Naive thymus-derived CD4-positive, alpha-beta T cell (primary cell): ENCODE measurements around the gene SMPX. TPM values are rescaled to one million over a fixed set of nuclear protein-coding genes. Genes with fewer than 3 reads are reported as not detected.
A peak's percentile ranks its signal among the peaks of the same experiment; 100 is the strongest.

ENCODE experiments used
- ATAC-seq: fragments of 150-1000 bp; cut with Tn5 transposase; 2 replicates; pipeline ENCODE4 v1.10.0; 2021; ENCODE audit warnings: mild to moderate bottlenecking, moderate library complexity
- CTCF ChIA-PET: fragments of 350-600 bp; sonication (Branson Sonifier 250); formaldehyde crosslinking; loops from one replicate; lab custom pipeline; 2021; ENCODE audit warnings: antibody characterized with exemption; lab: Charles Lee
- POLR2A ChIA-PET: fragments of 350-600 bp; sonication (Branson Sonifier 250); formaldehyde crosslinking; loops from one replicate; lab custom pipeline; 2021; ENCODE audit warnings: antibody characterized with exemption, inconsistent platforms; lab: Charles Lee
- DNase-seq, 9 donors: peaks; one replicate each; pipeline versions ENCODE4 v3.0.0 to v3.0.0-alpha.2; 2020 to 2022; ENCODE audit warnings: mixed read lengths in 1 of 9
- H3K27ac ChIP-seq: one replicate; pipeline ENCODE4 v1.7.0; 2013; ENCODE audit warnings: mild to moderate bottlenecking, low read depth, low read length, moderate library complexity
- H3K27me3 ChIP-seq, 2 donors: one replicate each; pipeline ENCODE4 v1.7.0; 2013; ENCODE audit warnings: low read length in 2 of 2, mild to moderate bottlenecking in 2 of 2, moderate library complexity in 2 of 2; ENCODE audit not compliant: control insufficient read depth in 2 of 2, insufficient read depth in 2 of 2
- H3K36me3 ChIP-seq, 3 experiments: 1 replicate in 2 of 3; 2 replicates in 1 of 3; pipeline ENCODE4 v1.7.0; 2013; ENCODE audit warnings: low read length in 3 of 3, mild to moderate bottlenecking in 3 of 3, moderate library complexity in 1 of 3; ENCODE audit not compliant: insufficient read depth in 3 of 3, control insufficient read depth in 2 of 3
- H3K4me1 ChIP-seq, 2 donors: one replicate each; pipeline ENCODE4 v1.7.0; 2013; ENCODE audit warnings: low read length in 2 of 2, mild to moderate bottlenecking in 2 of 2, moderate library complexity in 1 of 2; ENCODE audit not compliant: control insufficient read depth in 2 of 2, insufficient read depth in 2 of 2
- H3K4me3 ChIP-seq: 2 replicates; pipeline ENCODE4 v1.7.0; 2013; ENCODE audit warnings: mild to moderate bottlenecking, low read length
- H3K9me3 ChIP-seq, 3 experiments: 1 replicate in 2 of 3; 2 replicates in 1 of 3; pipeline ENCODE4 v1.7.0; 2013; ENCODE audit warnings: low read length in 3 of 3; ENCODE audit not compliant: control insufficient read depth in 2 of 3
- H3K27ac Mint-ChIP-seq, 9 donors: one replicate each; pipeline ENCODE4 v1.8.0; 2020 to 2022; ENCODE audit warnings: mixed read lengths in 9 of 9, mild to moderate bottlenecking in 8 of 9, moderate library complexity in 5 of 9, inconsistent platforms in 2 of 9
- H3K27me3 Mint-ChIP-seq, 5 donors: one replicate each; pipeline ENCODE4 v1.8.0; 2021 to 2022; ENCODE audit warnings: mixed read lengths in 5 of 5, mild to moderate bottlenecking in 1 of 5
- H3K36me3 Mint-ChIP-seq, 5 donors: one replicate each; pipeline ENCODE4 v1.8.0; 2020 to 2022; ENCODE audit warnings: mixed read lengths in 5 of 5, mild to moderate bottlenecking in 3 of 5, inconsistent platforms in 1 of 5
- H3K4me1 Mint-ChIP-seq, 7 donors: one replicate each; pipeline ENCODE4 v1.8.0; 2020 to 2022; ENCODE audit warnings: mixed read lengths in 7 of 7, mild to moderate bottlenecking in 3 of 7, inconsistent platforms in 1 of 7
- H3K4me3 Mint-ChIP-seq, 10 donors: one replicate each; pipeline ENCODE4 v1.8.0; 2020 to 2022; ENCODE audit warnings: mild to moderate bottlenecking in 10 of 10, mixed read lengths in 10 of 10, moderate library complexity in 6 of 10, inconsistent platforms in 2 of 10
- H3K9me3 Mint-ChIP-seq, 11 donors: one replicate each; pipeline ENCODE4 v1.8.0; 2020 to 2022; ENCODE audit warnings: mixed read lengths in 11 of 11, mild to moderate bottlenecking in 4 of 11, inconsistent platforms in 1 of 11, moderate library complexity in 1 of 11
- intact Hi-C, 2 donors: fragments of 100-400 bp; cut with micrococcal nuclease; formaldehyde crosslinking; loops; one replicate each; pipeline ENCODE4 v1.15.1; 2023
- polyA plus RNA-seq, 2 donors: library from polyadenylated mRNA; unstranded; fragments of 300-500 nt; fragmentation: Illumina TruSeq; gene quantifications; one replicate each; pipeline ENCODE4 v1.2.3, GENCODE V29; 2021
- total RNA-seq, 6 experiments: library from RNA in 5 of 6; stranded (reverse) in 5 of 6; gene quantifications; 1 replicate in 5 of 6; 2 replicates in 1 of 6; pipeline ENCODE4 v1.2.3 and lab custom pipeline; 2021 to 2026

SMPX gene
- total and polyA plus RNA-seq, 7 experiments from 2014 or later = not detected

DNA sequence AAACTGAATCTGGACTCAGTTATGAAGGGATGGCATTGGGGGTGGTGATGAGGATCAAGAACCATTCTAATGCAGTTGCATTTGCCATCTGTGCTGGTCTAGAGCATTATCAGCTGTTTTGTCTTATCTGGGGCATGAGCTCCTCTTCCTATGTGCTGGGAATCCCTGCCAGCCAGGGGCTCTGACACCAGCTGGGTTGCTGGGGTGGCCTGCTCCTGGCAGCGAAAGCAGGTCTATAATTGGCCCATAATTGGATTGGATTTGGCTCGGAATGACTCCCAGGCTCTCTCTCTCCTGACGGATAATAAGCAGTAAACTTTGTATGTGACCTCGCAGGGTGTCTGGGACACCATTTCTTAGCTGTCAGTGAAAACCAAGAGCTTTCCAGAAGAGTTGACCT is 34.1 kb downstream of the SMPX start:
- Histone ChIP-seq H3K4me3 (no peak overlapping the region), H3K9me3 (no peaks in the 10 kb centered on the region), H3K36me3 (no peaks in the 10 kb centered on the region), H3K27ac (no peak overlapping the region), H3K4me1 (no peaks in the 10 kb centered on the region), H3K27me3 (no peaks in the 10 kb centered on the region)
- peaks cover 0 to 7% (median 0%) of the 10 kb centered on the region in 5 donors for H3K27me3 Mint-ChIP-seq
- no peaks in the 10 kb centered on the region for H3K36me3 Mint-ChIP-seq
- ATAC-seq (no peak), DNase-seq (no peak)
- no peak overlapping the region for H3K4me3 Mint-ChIP-seq
- no peaks in the 10 kb centered on the region for H3K4me1 Mint-ChIP-seq
- intact Hi-C loops = no loop called here
- H3K9me3 Mint-ChIP-seq = no peaks in the 10 kb centered on the region
- ChIA-PET CTCF (interaction anchor here (2.0 kb wide), 1 partner anchor 1193 kb away, joined by 12 read pairs; no protein-coding TSS in a partner anchor), POLR2A (no interaction called here)
- no peak overlapping the region for H3K27ac Mint-ChIP-seq

- H3K36me3 Mint-ChIP-seq = no peaks in the 10 kb centered on the region
- ChIA-PET POLR2A (no interaction called here), CTCF (interaction anchor here (2.0 kb wide), 1 partner anchor 1192 kb away, joined by 12 read pairs; no protein-coding TSS in a partner anchor)
- H3K9me3 ChIP-seq = no peaks in the 10 kb centered on the region
- H3K9me3 Mint-ChIP-seq = no peaks in the 10 kb centered on the region
- intact Hi-C loops = no loop called here
- no peaks in the 10 kb centered on the region for H3K27me3 ChIP-seq
- peaks cover 0 to 3% (median 0%) of the 10 kb centered on the region in 5 donors for H3K27me3 Mint-ChIP-seq
- ATAC-seq (no peak), DNase-seq (no peak)
- no peaks in the 10 kb centered on the region for H3K36me3 ChIP-seq
- no peaks in the 10 kb centered on the region for H3K4me1 ChIP-seq
- no peaks in the 10 kb centered on the region for H3K4me1 Mint-ChIP-seq
- no peak overlapping the region for H3K4me3 ChIP-seq
- H3K4me3 Mint-ChIP-seq = no peak overlapping the region
- H3K27ac Mint-ChIP-seq = no peak overlapping the region
- no peak overlapping the region for H3K27ac ChIP-seq
Observed at GRCh38 chrX:21723084-21723483, 34.8 kb downstream of the SMPX start.

GRCh38 chrX:21721195-21721594 is 36.7 kb downstream of the SMPX start:
- Histone ChIP-seq H3K36me3 (no peaks in the 10 kb centered on the region), H3K9me3 (no peaks in the 10 kb centered on the region), H3K4me3 (no peak overlapping the region), H3K4me1 (no peaks in the 10 kb centered on the region), H3K27ac (no peak overlapping the region), H3K27me3 (no peaks in the 10 kb centered on the region)
- Mint-ChIP-seq H3K36me3 (no peaks in the 10 kb centered on the region), H3K9me3 (no peaks in the 10 kb centered on the region), H3K27ac (no peak overlapping the region), H3K4me3 (no peak overlapping the region), H3K27me3 (peaks cover 0 to 1% (median 0%) of the 10 kb centered on the region in 5 donors), H3K4me1 (no peaks in the 10 kb centered on the region)
- intact Hi-C loops = no loop called here
- DNase-seq = no peak
- CTCF ChIA-PET = no interaction called here
- no peak for ATAC-seq
- POLR2A ChIA-PET = no interaction called here

DNA sequence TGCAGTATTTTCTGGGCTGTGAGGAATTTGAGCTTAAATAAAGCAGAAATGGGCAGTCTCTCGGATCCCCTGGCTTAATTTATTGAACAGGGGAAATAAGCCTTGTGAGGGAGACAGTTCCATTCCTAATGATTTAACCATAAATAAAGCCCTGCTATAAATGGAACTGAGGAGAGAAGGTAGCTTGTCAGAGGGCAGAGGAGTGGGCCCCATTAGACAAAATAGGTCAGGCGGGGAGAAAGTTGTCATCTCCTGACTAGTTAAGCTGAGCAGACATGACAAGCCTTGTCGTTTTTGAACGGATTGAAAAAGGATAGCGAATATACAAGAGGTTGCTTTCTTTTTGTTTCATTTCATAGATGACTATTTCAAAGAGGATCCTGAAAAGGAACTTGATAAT is 39.3 kb downstream of the SMPX start:
- Mint-ChIP-seq H3K4me1 (no peaks in the 10 kb centered on the region), H3K27ac (no peak overlapping the region), H3K9me3 (peaks cover 0 to 4% (median 0%) of the 10 kb centered on the region in 11 donors), H3K27me3 (peaks cover 0 to 1% (median 0%) of the 10 kb centered on the region in 5 donors), H3K36me3 (no peaks in the 10 kb centered on the region), H3K4me3 (no peak overlapping the region)
- no peaks in the 10 kb centered on the region for H3K4me1 ChIP-seq
- ChIA-PET POLR2A (no interaction called here), CTCF (no interaction called here)
- H3K9me3 ChIP-seq = no peaks in the 10 kb centered on the region
- H3K36me3 ChIP-seq = no peaks in the 10 kb centered on the region
- H3K4me3 ChIP-seq = no peak overlapping the region
- ATAC-seq (no peak), DNase-seq (no peak)
- intact Hi-C loops = no loop called here
- H3K27ac ChIP-seq = no peak overlapping the region
- no peaks in the 10 kb centered on the region for H3K27me3 ChIP-seq

GRCh38 chrX:21717802-21718201 is 40.1 kb downstream of the SMPX start:
- H3K4me1 ChIP-seq = no peaks in the 10 kb centered on the region
- no peaks in the 10 kb centered on the region for H3K27me3 ChIP-seq
- H3K27me3 Mint-ChIP-seq = peaks cover 0 to 1% (median 0%) of the 10 kb centered on the region in 5 donors
- no peak for ATAC-seq
- no peaks in the 10 kb centered on the region for H3K4me1 Mint-ChIP-seq
- H3K36me3 Mint-ChIP-seq = no peaks in the 10 kb centered on the region
- H3K4me3 Mint-ChIP-seq = no peak overlapping the region
- ChIA-PET CTCF (no interaction called here), POLR2A (no interaction called here)
- H3K9me3 Mint-ChIP-seq = peaks cover 0 to 9% (median 1%) of the 10 kb centered on the region in 11 donors
- no peak overlapping the region for H3K4me3 ChIP-seq
- intact Hi-C loops = no loop called here
- H3K36me3 ChIP-seq = no peaks in the 10 kb centered on the region
- no peaks in the 10 kb centered on the region for H3K9me3 ChIP-seq
- peak overlapping the region in 1 of 9 donors; percentile 8 for H3K27ac Mint-ChIP-seq
- DNase-seq = no peak
- H3K27ac ChIP-seq = no peak overlapping the region

DNA sequence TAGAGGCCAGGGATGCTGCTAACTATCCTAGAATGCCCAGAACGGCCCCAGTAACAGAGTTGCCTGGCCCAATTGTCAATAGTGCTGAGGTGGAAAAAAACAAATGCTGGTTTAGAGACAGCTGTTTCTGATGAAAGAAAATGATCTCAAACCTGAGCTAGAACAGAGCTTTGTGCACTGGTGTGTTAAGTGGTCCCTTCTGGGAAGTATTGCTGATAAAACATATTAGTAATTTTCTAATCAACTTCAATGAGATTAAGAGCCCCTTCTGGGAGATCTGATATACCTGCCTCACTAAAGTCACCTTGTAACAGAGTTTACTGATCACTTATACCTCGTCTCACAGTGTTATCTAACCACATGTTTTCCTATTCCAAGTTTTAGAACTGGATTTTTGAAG is 42.1 kb downstream of the SMPX start:
- Histone ChIP-seq H3K9me3 (no peaks in the 10 kb centered on the region), H3K4me1 (no peaks in the 10 kb centered on the region), H3K27me3 (no peaks in the 10 kb centered on the region), H3K4me3 (no peak overlapping the region), H3K36me3 (no peaks in the 10 kb centered on the region), H3K27ac (no peak overlapping the region)
- Mint-ChIP-seq H3K36me3 (no peaks in the 10 kb centered on the region), H3K27me3 (peaks cover 0 to 1% (median 0%) of the 10 kb centered on the region in 5 donors), H3K27ac (no peak overlapping the region), H3K4me3 (no peak overlapping the region), H3K9me3 (peaks cover 0 to 9% (median 1%) of the 10 kb centered on the region in 11 donors), H3K4me1 (no peaks in the 10 kb centered on the region)
- ATAC-seq (no peak), DNase-seq (no peak)
- POLR2A ChIA-PET = no interaction called here
- CTCF ChIA-PET = no interaction called here
- intact Hi-C loops = no loop called here

DNA sequence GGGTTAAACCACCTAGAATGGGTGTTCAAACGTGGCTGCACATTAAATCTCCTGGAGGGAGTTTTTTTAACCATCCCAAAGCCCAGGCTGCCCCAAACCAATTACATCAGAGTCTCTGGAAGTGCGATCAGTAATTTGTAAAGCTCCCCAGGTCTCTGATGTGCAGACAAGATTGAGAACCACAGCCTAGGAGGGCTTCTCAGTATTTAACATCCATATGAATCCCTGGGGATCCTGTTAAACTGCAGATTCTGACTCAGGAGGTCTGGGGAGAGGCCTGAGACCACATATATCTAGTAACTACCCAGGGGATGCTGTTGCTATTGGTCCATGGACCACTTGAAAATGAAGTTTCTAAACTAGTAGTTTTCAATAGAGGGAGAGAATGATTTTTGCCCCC is 42.6 kb downstream of the SMPX start:
- H3K4me1 Mint-ChIP-seq = no peaks in the 10 kb centered on the region
- DNase-seq (no peak), ATAC-seq (no peak)
- peaks cover 0 to 1% (median 0%) of the 10 kb centered on the region in 5 donors for H3K27me3 Mint-ChIP-seq
- no peak overlapping the region for H3K4me3 ChIP-seq
- no peak overlapping the region for H3K4me3 Mint-ChIP-seq
- no peaks in the 10 kb centered on the region for H3K36me3 Mint-ChIP-seq
- H3K36me3 ChIP-seq = no peaks in the 10 kb centered on the region
- H3K4me1 ChIP-seq = no peaks in the 10 kb centered on the region
- ChIA-PET POLR2A (no interaction called here), CTCF (no interaction called here)
- H3K9me3 Mint-ChIP-seq = peaks cover 0 to 9% (median 1%) of the 10 kb centered on the region in 11 donors
- no peaks in the 10 kb centered on the region for H3K27me3 ChIP-seq
- no peak overlapping the region for H3K27ac ChIP-seq
- no peak overlapping the region for H3K27ac Mint-ChIP-seq
- H3K9me3 ChIP-seq = no peaks in the 10 kb centered on the region
- intact Hi-C loops = no loop called here
